ENCODE measurements around the gene HECTD4.

The HECTD4 gene

DNA sequence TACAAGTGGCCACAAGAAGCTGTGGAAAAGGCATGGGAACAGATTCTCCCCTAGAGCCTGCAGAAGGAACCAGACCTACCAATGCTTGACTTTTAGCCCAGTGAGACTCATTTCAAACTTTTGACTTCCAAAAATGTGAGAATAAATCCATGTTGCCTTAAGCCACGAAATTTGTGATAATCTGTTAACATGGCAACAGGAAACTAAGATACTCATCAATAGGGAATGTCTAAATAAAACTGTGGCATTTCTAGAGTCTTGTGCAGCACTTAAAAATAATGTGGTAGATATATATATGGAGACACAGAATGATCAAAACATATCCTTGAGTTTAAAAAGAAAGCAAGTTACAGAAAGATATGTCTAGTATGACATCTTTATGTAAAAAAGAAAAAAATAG, 12.0 kb downstream of the HECTD4 start:
- no peak for DNase-seq (ENCODE audit: low read depth)
- H3K36me3 ChIP-seq (ENCODE audit: control insufficient read depth, insufficient read depth, low read length, severe bottlenecking) = no peaks in the 10 kb centered on the region
- H3K27me3 ChIP-seq (replicated peaks; ENCODE audit: control insufficient read depth, insufficient read depth, low read length) = no peaks in the 10 kb centered on the region
- H3K9me3 ChIP-seq (ENCODE audit: control insufficient read depth, low read length) = no peaks in the 10 kb centered on the region
- peaks cover 7% of the 10 kb centered on the region for H3K4me1 ChIP-seq (ENCODE audit: control insufficient read depth, insufficient read depth, low read length)
- no peak overlapping the region for H3K9ac ChIP-seq (ENCODE audit: low read length)
- no peak overlapping the region for H3K4me3 ChIP-seq (ENCODE audit: low read length)

DNA sequence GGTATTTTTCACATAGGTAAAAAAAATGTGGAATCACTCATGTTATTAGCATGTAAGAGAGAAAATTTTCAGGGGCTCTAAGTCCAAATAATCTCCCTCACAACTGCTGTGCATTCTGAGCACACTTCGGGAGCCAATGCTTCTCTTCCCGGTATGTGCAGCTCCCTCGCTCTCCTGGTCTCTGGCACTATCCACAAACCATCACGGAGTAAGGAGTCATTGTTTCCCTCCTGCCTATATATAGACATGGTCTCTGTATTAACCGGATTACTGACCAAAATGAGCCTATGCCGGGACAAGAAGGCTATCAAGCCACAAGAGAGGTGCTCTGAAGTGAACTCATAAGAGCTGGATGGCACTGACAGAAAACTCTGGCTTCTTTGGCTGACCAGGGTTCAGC, 13.4 kb downstream of the HECTD4 start:
- H3K4me1 ChIP-seq (ENCODE audit: control insufficient read depth, insufficient read depth, low read length) = peaks cover 7% of the 10 kb centered on the region
- H3K9me3 ChIP-seq (ENCODE audit: control insufficient read depth, low read length) = no peaks in the 10 kb centered on the region
- no peak overlapping the region for H3K9ac ChIP-seq (ENCODE audit: low read length)
- no peaks in the 10 kb centered on the region for H3K36me3 ChIP-seq (ENCODE audit: control insufficient read depth, insufficient read depth, low read length, severe bottlenecking)
- H3K4me3 ChIP-seq (ENCODE audit: low read length) = no peak overlapping the region
- DNase-seq (ENCODE audit: low read depth) = no peak
- no peaks in the 10 kb centered on the region for H3K27me3 ChIP-seq (replicated peaks; ENCODE audit: control insufficient read depth, insufficient read depth, low read length)

- Histone ChIP-seq H3K27me3 (replicated peaks; ENCODE audit: control insufficient read depth, insufficient read depth, low read length) (no peaks in the 10 kb centered on the region), H3K36me3 (ENCODE audit: control insufficient read depth, insufficient read depth, low read length, severe bottlenecking) (no peaks in the 10 kb centered on the region), H3K9me3 (ENCODE audit: control insufficient read depth, low read length) (no peaks in the 10 kb centered on the region), H3K9ac (ENCODE audit: low read length) (no peak overlapping the region), H3K4me3 (ENCODE audit: low read length) (no peak overlapping the region), H3K4me1 (ENCODE audit: control insufficient read depth, insufficient read depth, low read length) (peaks cover 7% of the 10 kb centered on the region)
- no peak for DNase-seq (ENCODE audit: low read depth)
Observed at GRCh38 chr12:112367965-112368364, 14.3 kb downstream of the HECTD4 start.

GRCh38 chr12:112362310-112362709, 19.9 kb downstream of the HECTD4 start:
- no peak for DNase-seq (ENCODE audit: low read depth)
- H3K27me3 ChIP-seq (replicated peaks; ENCODE audit: control insufficient read depth, insufficient read depth, low read length) = no peaks in the 10 kb centered on the region
- H3K4me3 ChIP-seq (ENCODE audit: low read length) = no peak overlapping the region
- H3K9me3 ChIP-seq (ENCODE audit: control insufficient read depth, low read length) = no peaks in the 10 kb centered on the region
- H3K36me3 ChIP-seq (ENCODE audit: control insufficient read depth, insufficient read depth, low read length, severe bottlenecking) = no peaks in the 10 kb centered on the region
- H3K9ac ChIP-seq (ENCODE audit: low read length) = no peak overlapping the region
- H3K4me1 ChIP-seq (ENCODE audit: control insufficient read depth, insufficient read depth, low read length) = no peaks in the 10 kb centered on the region

DNA sequence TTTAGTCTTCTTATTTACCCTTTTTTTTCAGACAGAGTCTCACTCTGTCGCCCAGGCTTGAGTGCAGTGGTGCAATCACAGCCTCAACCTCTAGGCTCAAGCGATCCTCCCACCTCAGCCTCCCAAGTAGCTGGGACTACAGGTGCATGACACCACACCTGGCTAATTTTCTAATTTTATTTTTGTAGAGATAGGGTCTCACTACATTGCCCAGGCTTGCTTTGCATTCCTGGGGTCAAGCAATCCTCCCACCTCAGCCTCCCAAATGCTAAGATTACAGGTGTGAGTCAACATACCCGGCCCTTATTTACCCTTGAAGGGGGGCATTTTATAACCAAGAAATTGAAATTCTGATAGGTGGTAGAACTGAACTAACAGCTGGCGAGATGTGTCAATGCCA, 21.0 kb downstream of the HECTD4 start:
- no peak for DNase-seq (ENCODE audit: low read depth)
- H3K4me1 ChIP-seq (ENCODE audit: control insufficient read depth, insufficient read depth, low read length) = no peaks in the 10 kb centered on the region
- H3K27me3 ChIP-seq (replicated peaks; ENCODE audit: control insufficient read depth, insufficient read depth, low read length) = no peaks in the 10 kb centered on the region
- no peak overlapping the region for H3K4me3 ChIP-seq (ENCODE audit: low read length)
- H3K9ac ChIP-seq (ENCODE audit: low read length) = no peak overlapping the region
- no peaks in the 10 kb centered on the region for H3K9me3 ChIP-seq (ENCODE audit: control insufficient read depth, low read length)
- H3K36me3 ChIP-seq (ENCODE audit: control insufficient read depth, insufficient read depth, low read length, severe bottlenecking) = no peaks in the 10 kb centered on the region

GRCh38 chr12:112359290-112359689, 22.9 kb downstream of the HECTD4 start:
- H3K9ac ChIP-seq (ENCODE audit: low read length) = no peak overlapping the region
- H3K9me3 ChIP-seq (ENCODE audit: control insufficient read depth, low read length) = no peaks in the 10 kb centered on the region
- no peaks in the 10 kb centered on the region for H3K27me3 ChIP-seq (replicated peaks; ENCODE audit: control insufficient read depth, insufficient read depth, low read length)
- H3K4me1 ChIP-seq (ENCODE audit: control insufficient read depth, insufficient read depth, low read length) = no peaks in the 10 kb centered on the region
- no peaks in the 10 kb centered on the region for H3K36me3 ChIP-seq (ENCODE audit: control insufficient read depth, insufficient read depth, low read length, severe bottlenecking)
- H3K4me3 ChIP-seq (ENCODE audit: low read length) = no peak overlapping the region
- DNase-seq (ENCODE audit: low read depth) = no peak

DNA sequence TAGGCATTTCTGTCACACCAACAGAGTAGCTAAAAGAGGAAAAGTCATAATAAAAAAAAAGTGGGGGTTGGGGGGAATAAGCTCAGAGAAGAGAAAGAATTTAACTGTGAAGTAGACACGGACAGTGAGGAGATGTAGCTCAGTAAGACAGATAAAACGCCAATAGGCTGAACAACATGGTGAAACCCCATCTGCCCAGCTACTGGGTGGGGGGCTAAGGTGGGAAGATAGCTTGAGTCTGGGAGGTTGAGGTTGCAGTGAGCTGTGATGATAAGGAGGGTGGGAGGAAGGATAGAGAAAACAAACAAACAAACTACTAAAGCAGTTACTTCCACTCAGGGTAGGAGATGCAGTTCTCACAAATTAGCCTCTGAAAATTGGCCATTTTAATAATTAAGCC, 25.0 kb downstream of the HECTD4 start:
- Histone ChIP-seq H3K4me1 (ENCODE audit: control insufficient read depth, insufficient read depth, low read length) (no peaks in the 10 kb centered on the region), H3K4me3 (ENCODE audit: low read length) (no peak overlapping the region), H3K36me3 (ENCODE audit: control insufficient read depth, insufficient read depth, low read length, severe bottlenecking) (no peaks in the 10 kb centered on the region), H3K9ac (ENCODE audit: low read length) (no peak overlapping the region), H3K9me3 (ENCODE audit: control insufficient read depth, low read length) (no peaks in the 10 kb centered on the region), H3K27me3 (replicated peaks; ENCODE audit: control insufficient read depth, insufficient read depth, low read length) (no peaks in the 10 kb centered on the region)
- DNase-seq (ENCODE audit: low read depth) = no peak

GRCh38 chr12:112354399-112354798, 27.8 kb downstream of the HECTD4 start:
- no peak for DNase-seq (ENCODE audit: low read depth)
- Histone ChIP-seq H3K9me3 (ENCODE audit: control insufficient read depth, low read length) (no peaks in the 10 kb centered on the region), H3K4me3 (ENCODE audit: low read length) (no peak overlapping the region), H3K4me1 (ENCODE audit: control insufficient read depth, insufficient read depth, low read length) (peaks cover 18% of the 10 kb centered on the region), H3K27me3 (replicated peaks; ENCODE audit: control insufficient read depth, insufficient read depth, low read length) (no peaks in the 10 kb centered on the region), H3K36me3 (ENCODE audit: control insufficient read depth, insufficient read depth, low read length, severe bottlenecking) (no peaks in the 10 kb centered on the region), H3K9ac (ENCODE audit: low read length) (no peak overlapping the region)

DNA sequence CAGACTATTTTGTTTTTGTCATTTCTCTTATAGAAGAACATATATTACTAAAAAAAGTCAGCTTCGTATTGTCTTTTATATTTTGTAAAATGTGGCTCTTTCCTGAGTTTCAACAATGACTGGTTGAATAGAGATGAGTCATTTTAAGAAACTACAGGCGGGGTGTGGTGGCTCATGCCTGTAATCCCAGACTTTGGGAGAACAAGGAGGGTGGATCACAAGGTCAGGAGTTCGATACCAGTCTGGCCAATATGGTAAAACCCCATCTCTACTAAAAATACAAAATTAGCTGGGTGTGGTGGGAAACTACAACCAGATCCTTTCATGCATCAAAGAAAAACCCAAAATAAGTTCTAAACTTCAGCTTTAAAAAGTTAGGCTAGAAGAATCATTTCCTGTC, 28.8 kb downstream of the HECTD4 start:
- peak; percentile 33 for DNase-seq (ENCODE audit: low read depth)

DNA sequence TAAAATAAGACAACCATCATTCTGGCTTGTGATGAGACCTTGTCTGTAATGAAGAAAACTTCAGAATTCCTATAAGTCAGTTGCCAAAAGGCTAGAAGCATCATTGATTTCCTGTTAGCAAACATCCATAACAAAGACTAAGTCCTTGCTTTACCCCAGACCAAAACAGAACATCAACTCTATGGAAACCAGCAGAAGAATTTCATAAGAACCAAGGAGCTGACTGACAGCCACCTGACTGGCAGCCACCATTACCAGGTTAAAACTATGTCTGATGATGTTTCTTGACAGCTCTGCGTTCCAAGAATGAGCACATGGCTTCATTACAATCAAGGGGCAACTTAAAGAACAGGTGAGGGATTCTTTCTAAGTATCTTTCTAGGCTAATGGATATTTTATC, 29.3 kb downstream of the HECTD4 start:
- Histone ChIP-seq H3K9ac (ENCODE audit: low read length) (no peak overlapping the region), H3K4me3 (ENCODE audit: low read length) (no peak overlapping the region)
- DNase-seq (ENCODE audit: low read depth) = no peak

More for the DNA sequence above, 28.8 kb downstream of the HECTD4 start:
- H3K9me3 ChIP-seq (ENCODE audit: control insufficient read depth, low read length) = no peaks in the 10 kb centered on the region
- H3K27me3 ChIP-seq (replicated peaks; ENCODE audit: control insufficient read depth, insufficient read depth, low read length) = no peaks in the 10 kb centered on the region
- H3K9ac ChIP-seq (ENCODE audit: low read length) = no peak overlapping the region
- peaks cover 18% of the 10 kb centered on the region for H3K4me1 ChIP-seq (ENCODE audit: control insufficient read depth, insufficient read depth, low read length)
- H3K36me3 ChIP-seq (ENCODE audit: control insufficient read depth, insufficient read depth, low read length, severe bottlenecking) = no peaks in the 10 kb centered on the region
- no peak overlapping the region for H3K4me3 ChIP-seq (ENCODE audit: low read length)

DNA sequence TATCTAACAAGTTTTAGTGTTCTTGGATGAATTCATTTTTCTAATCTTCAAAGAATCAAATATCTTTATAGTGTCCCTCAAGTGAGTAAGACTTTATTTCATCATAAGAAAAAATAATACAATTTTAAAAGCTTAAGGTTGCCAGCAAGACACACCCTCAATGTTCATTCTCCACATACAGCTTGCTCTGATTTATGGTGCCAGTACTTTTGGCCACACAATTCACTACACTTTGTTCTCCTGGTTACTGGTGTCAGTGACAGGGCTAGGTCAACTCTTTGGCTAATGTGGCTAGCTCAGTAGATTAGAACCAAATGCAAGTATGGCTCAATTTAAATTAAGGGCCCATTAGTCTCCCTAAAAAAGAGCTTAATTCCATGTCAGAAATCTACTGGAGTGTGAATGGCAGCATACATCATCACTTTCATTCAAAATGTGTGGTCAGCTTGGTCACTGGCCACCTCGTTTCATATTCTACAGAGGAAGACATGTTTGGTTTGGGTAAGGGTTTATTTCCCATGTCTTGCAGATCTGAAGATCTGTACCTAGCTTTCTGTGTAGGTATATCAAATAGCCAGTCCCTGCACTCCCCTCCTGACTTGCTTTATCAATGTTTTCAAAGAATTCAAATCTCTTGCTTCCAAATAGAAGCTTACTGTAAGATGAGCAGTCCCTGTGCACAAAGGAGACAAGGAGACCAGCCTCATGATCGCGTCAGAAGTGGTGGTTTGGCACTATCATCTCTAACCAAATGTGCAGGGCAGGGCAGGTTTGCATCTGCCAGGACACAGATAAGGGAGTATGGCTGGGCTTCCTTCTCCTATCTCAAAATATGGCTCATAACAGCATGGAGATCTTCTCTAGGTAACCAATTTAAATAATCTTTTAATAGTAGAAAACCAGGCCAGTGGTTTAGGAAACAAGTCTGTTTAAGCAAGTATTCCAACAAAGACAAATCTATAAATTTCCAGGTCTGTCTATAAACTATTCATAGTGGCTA, 31.3 kb downstream of the HECTD4 start:
- Histone ChIP-seq H3K36me3 (ENCODE audit: control insufficient read depth, insufficient read depth, low read length, severe bottlenecking) (no peaks in the 10 kb centered on the region), H3K4me3 (ENCODE audit: low read length) (no peak overlapping the region), H3K9ac (ENCODE audit: low read length) (no peak overlapping the region), H3K27me3 (replicated peaks; ENCODE audit: control insufficient read depth, insufficient read depth, low read length) (no peaks in the 10 kb centered on the region), H3K9me3 (ENCODE audit: control insufficient read depth, low read length) (no peaks in the 10 kb centered on the region), H3K4me1 (ENCODE audit: control insufficient read depth, insufficient read depth, low read length) (peaks cover 18% of the 10 kb centered on the region)
- peak; percentile 54 for DNase-seq (ENCODE audit: low read depth)

More for the DNA sequence above, 29.3 kb downstream of the HECTD4 start:
- no peaks in the 10 kb centered on the region for H3K36me3 ChIP-seq (ENCODE audit: control insufficient read depth, insufficient read depth, low read length, severe bottlenecking)
- peaks cover 18% of the 10 kb centered on the region for H3K4me1 ChIP-seq (ENCODE audit: control insufficient read depth, insufficient read depth, low read length)
- H3K27me3 ChIP-seq (replicated peaks; ENCODE audit: control insufficient read depth, insufficient read depth, low read length) = no peaks in the 10 kb centered on the region
- no peaks in the 10 kb centered on the region for H3K9me3 ChIP-seq (ENCODE audit: control insufficient read depth, low read length)

Measured in adipocyte (in vitro differentiated cells).